A673 (cell line): ENCODE results near the gene PREX1. TPM values are rescaled to one million over a fixed set of nuclear protein-coding genes. Genes with fewer than 3 reads are reported as not detected.

Experiments
- BruUV-seq: library from RNA; stranded (reverse); fragments of 400-500 nt; replicated peaks from 2 replicates; lab custom pipeline; 2021; lab: Mats Ljungman, UMichigan
- CTCF ChIA-PET: fragments of 300-600 bp; sonication (Branson Sonifier 250); formaldehyde crosslinking; loops from one replicate; lab custom pipeline; 2022; ENCODE audit warnings: antibody characterized with exemption; lab: Charles Lee
- POLR2A ChIA-PET: fragments of 300-600 bp; sonication (Branson Sonifier 250); formaldehyde crosslinking; loops from one replicate; lab custom pipeline; 2022; ENCODE audit warnings: antibody characterized with exemption; ENCODE audit not compliant: low non-redundant PET; lab: Charles Lee
- DNase-seq: peaks from one replicate; pipeline ENCODE4 v3.0.0-alpha.2; 2015; ENCODE audit warnings: low spot score
- H3K27ac ChIP-seq: fragments of 200-600 bp; sonication (generic); 2 replicates; pipeline ENCODE4 v1.5.1; 2016; ENCODE audit warnings: mixed run types, low read depth, mild to moderate bottlenecking, mixed read lengths, antibody characterized with exemption, low read length; ENCODE audit not compliant: poor library complexity, severe bottlenecking
- H3K27me3 ChIP-seq: fragments of 200-600 bp; sonication (generic); replicated peaks from 2 replicates; pipeline ENCODE4 v1.6.1; 2017; ENCODE audit warnings: mixed run types, low read depth, mild to moderate bottlenecking, mixed read lengths, antibody characterized with exemption, low read length; ENCODE audit not compliant: insufficient read depth, poor library complexity
- H3K36me3 ChIP-seq: fragments of 200-600 bp; sonication (generic); 2 replicates; pipeline ENCODE4 v1.6.1; 2016; ENCODE audit warnings: mixed run types, mild to moderate bottlenecking, mixed read lengths, antibody characterized with exemption, low read length; ENCODE audit not compliant: insufficient read depth, poor library complexity, severe bottlenecking
- H3K4me1 ChIP-seq: fragments of 200-600 bp; sonication (generic); 2 replicates; pipeline ENCODE4 v1.6.1; 2017; ENCODE audit warnings: mixed run types, mild to moderate bottlenecking, mixed read lengths, antibody characterized with exemption, low read length; ENCODE audit not compliant: insufficient read depth, poor library complexity, severe bottlenecking
- H3K4me3 ChIP-seq: fragments of 200-600 bp; sonication (generic); 2 replicates; pipeline ENCODE4 v1.5.1; 2016; ENCODE audit warnings: low read depth, mixed run types, mild to moderate bottlenecking, mixed read lengths, low read length; ENCODE audit not compliant: poor library complexity, severe bottlenecking
- H3K9me3 ChIP-seq: fragments of 200-600 bp; sonication (generic); 2 replicates; pipeline ENCODE4 v1.6.1; 2016; ENCODE audit warnings: mixed run types, low read depth, mild to moderate bottlenecking, mixed read lengths, antibody characterized with exemption, low read length; ENCODE audit not compliant: poor library complexity, severe bottlenecking
- CTCF ChIP-seq: fragments of 300-800, 200-600 bp; sonication (generic); conservative IDR thresholded peaks from 2 replicates; pipeline ENCODE4 v1.5.1; 2017; ENCODE audit warnings: low read depth, mild to moderate bottlenecking, antibody characterized with exemption, low read length, moderate library complexity, mixed read lengths
- EZH2 ChIP-seq: fragments of 200-600 bp; sonication (generic); IDR thresholded peaks from 2 replicates; pipeline ENCODE4 v1.6.1; 2017; ENCODE audit warnings: borderline replicate concordance, low read depth, mild to moderate bottlenecking, mixed read lengths, antibody characterized with exemption, low read length; ENCODE audit not compliant: poor library complexity, severe bottlenecking
- intact Hi-C: fragments of 100-400 bp; cut with micrococcal nuclease; formaldehyde crosslinking; loops from one replicate; pipeline ENCODE4 v1.10.0; 2022; ENCODE audit not compliant: unreplicated experiment
- total RNA-seq: library from RNA; stranded (reverse); gene quantifications from 2 replicates; pipeline ENCODE4 v1.2.3, GENCODE V29; 2021

Gene PREX1
- total RNA-seq, 1 experiment from 2014 or later = 145 TPM

- H3K27ac ChIP-seq = no peak overlapping the region
- intact Hi-C loops = no loop called here
- H3K4me1 ChIP-seq = no peaks in the 10 kb centered on the region
- no peak for DNase-seq
- no peak overlapping the region for H3K4me3 ChIP-seq
- BruUV-seq = no TSS peak
- CTCF ChIA-PET = no interaction called here
- POLR2A ChIA-PET = no interaction called here
- H3K27me3 ChIP-seq = no peaks in the 10 kb centered on the region
- H3K9me3 ChIP-seq = no peaks in the 10 kb centered on the region
- no peaks in the 10 kb centered on the region for H3K36me3 ChIP-seq
- no peak for TF ChIP-seq EZH2
- TF ChIP-seq CTCF = no peak
Measured at GRCh38 chr20:48596334-48596898, 231.4 kb downstream of the PREX1 start.

DNA sequence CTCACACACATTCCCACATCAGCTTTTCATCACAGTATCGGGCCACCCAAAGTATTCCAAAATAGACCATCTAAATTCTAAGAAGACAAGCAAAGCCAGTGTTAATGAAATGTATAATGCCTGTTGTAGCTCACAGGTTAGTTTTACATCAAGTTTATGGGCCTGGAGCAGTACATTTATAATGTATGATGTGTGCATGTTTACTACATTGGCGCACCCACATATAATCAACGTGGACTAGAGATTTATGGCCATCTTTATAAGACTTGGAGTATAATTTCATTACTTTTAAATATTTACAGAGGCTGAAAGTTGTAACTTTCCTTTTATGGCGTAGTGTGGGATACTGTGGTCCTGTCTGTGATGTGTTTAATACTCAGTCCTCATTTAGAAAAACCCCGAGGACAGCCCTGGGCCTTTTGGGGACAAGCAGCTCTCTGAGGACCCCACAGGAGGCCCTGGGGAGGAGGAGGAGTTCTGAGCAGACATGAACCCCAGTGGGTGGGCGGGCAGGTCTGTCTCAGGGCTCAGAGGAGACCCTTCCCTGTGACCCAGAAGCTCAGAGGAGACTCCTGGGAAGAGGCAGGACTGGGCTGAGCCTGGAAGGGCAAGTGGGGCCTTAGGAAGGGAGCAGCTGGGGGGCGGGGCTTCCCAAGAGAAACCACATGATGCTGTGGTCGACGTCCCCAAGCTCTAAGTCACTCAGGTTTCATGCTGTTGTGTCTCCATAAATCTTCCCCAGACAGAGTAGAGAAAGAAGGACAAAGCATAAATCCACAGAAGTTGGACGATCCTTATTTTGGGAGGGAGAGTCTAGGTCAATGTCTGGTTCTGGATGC lies 232.1 kb downstream of the PREX1 start:
- ChIA-PET POLR2A (no interaction called here), CTCF (no interaction called here)
- no peaks in the 10 kb centered on the region for H3K27me3 ChIP-seq
- no peak for TF ChIP-seq CTCF
- TF ChIP-seq EZH2 = no peak
- H3K4me1 ChIP-seq = no peaks in the 10 kb centered on the region
- no peak overlapping the region for H3K27ac ChIP-seq
- BruUV-seq = no TSS peak
- no peaks in the 10 kb centered on the region for H3K36me3 ChIP-seq
- intact Hi-C loops = no loop called here
- H3K9me3 ChIP-seq = no peaks in the 10 kb centered on the region
- no peak overlapping the region for H3K4me3 ChIP-seq
- DNase-seq = no peak

- intact Hi-C loops = no loop called here
- Histone ChIP-seq H3K27me3 (no peaks in the 10 kb centered on the region), H3K36me3 (no peaks in the 10 kb centered on the region), H3K4me3 (no peak overlapping the region), H3K4me1 (no peaks in the 10 kb centered on the region), H3K27ac (no peak overlapping the region), H3K9me3 (no peaks in the 10 kb centered on the region)
- no TSS peak for BruUV-seq
- no peak for TF ChIP-seq EZH2
- TF ChIP-seq CTCF = no peak
- POLR2A ChIA-PET = no interaction called here
- CTCF ChIA-PET = no interaction called here
- no peak for DNase-seq
Measured at GRCh38 chr20:48594533-48594932, 233.3 kb downstream of the PREX1 start.
